ENCODE data around the gene ZNF783. TPM values are rescaled to one million over a fixed set of nuclear protein-coding genes. Genes with fewer than 3 reads are reported as not detected.
"Not testable (repeated sequence)": the region's sequence is repeated elsewhere in the genome, so short reads cannot be mapped to it uniquely, and the experiment has no call there.

The ZNF783 gene
- total RNA-seq, 1 experiment from 2014 or later = 10.8 TPM

- Histone ChIP-seq H3K4me1 (ENCODE audit: insufficient read depth, low read length, poor library complexity, severe bottlenecking) (peaks cover 10% of the 10 kb centered on the region), H3K36me3 (ENCODE audit: insufficient read depth, low read length, poor library complexity, severe bottlenecking) (no peaks in the 10 kb centered on the region), H3K9me3 (ENCODE audit: low read depth, low read length, poor library complexity, severe bottlenecking) (no peaks in the 10 kb centered on the region), H3K27me3 (replicated peaks; ENCODE audit: insufficient read depth, low read depth, low read length, poor library complexity) (no peaks in the 10 kb centered on the region), H3K27ac (ENCODE audit: low read depth, low read length, poor library complexity, severe bottlenecking) (no peak overlapping the region), H3K4me3 (ENCODE audit: low read depth, low read length, poor library complexity, severe bottlenecking) (no peak overlapping the region)
- TSS peak; percentile 25 for BruUV-seq (replicated peaks)
- TF ChIP-seq EZH2 (IDR thresholded peaks at IDR 0.05; ENCODE audit: borderline replicate concordance, low read depth, low read length, poor library complexity, severe bottlenecking) = no peak
- no peak for TF ChIP-seq CTCF (conservative IDR thresholded peaks at IDR 0.05; ENCODE audit: low read depth, low read length)
- intact Hi-C loops (cut with micrococcal nuclease; ENCODE audit: unreplicated experiment) = no loop called here
- ChIA-PET POLR2A (ENCODE audit: low non-redundant PET) (no interaction called here), CTCF (interaction anchor here (0.6 kb wide), 1 partner anchor 33 kb away, joined by 5 read pairs; the partner anchor contains the start of gene ZNF282)
- DNase-seq (ENCODE audit: low spot score) = no peak
Observed at GRCh38 chr7:149228831-149229471, 33.0 kb upstream of the ZNF783 start.

- ChIA-PET POLR2A (ENCODE audit: low non-redundant PET) (no interaction called here), CTCF (no interaction called here)
- BruUV-seq (replicated peaks) = no TSS peak
- peak; percentile 65 for DNase-seq (ENCODE audit: low spot score)
- H3K4me3 ChIP-seq (ENCODE audit: low read depth, low read length, poor library complexity, severe bottlenecking) = no peak overlapping the region
- H3K27ac ChIP-seq (ENCODE audit: low read depth, low read length, poor library complexity, severe bottlenecking) = no peak overlapping the region
- TF ChIP-seq CTCF (conservative IDR thresholded peaks at IDR 0.05; ENCODE audit: low read depth, low read length) (no peak), EZH2 (IDR thresholded peaks at IDR 0.05; ENCODE audit: borderline replicate concordance, low read depth, low read length, poor library complexity, severe bottlenecking) (no peak)
- intact Hi-C loops (cut with micrococcal nuclease; ENCODE audit: unreplicated experiment) = no loop called here
- no peaks in the 10 kb centered on the region for H3K27me3 ChIP-seq (replicated peaks; ENCODE audit: insufficient read depth, low read depth, low read length, poor library complexity)
- H3K4me1 ChIP-seq (ENCODE audit: insufficient read depth, low read length, poor library complexity, severe bottlenecking) = peaks cover 10% of the 10 kb centered on the region
- no peaks in the 10 kb centered on the region for H3K9me3 ChIP-seq (ENCODE audit: low read depth, low read length, poor library complexity, severe bottlenecking)
- no peaks in the 10 kb centered on the region for H3K36me3 ChIP-seq (ENCODE audit: insufficient read depth, low read length, poor library complexity, severe bottlenecking)
Observed at GRCh38 chr7:149229526-149229925, 32.5 kb upstream of the ZNF783 start.

GRCh38 chr7:149232362-149232761 is 29.6 kb upstream of the ZNF783 start:
- Histone ChIP-seq H3K27ac (ENCODE audit: low read depth, low read length, poor library complexity, severe bottlenecking) (no peak overlapping the region), H3K4me3 (ENCODE audit: low read depth, low read length, poor library complexity, severe bottlenecking) (no peak overlapping the region), H3K4me1 (ENCODE audit: insufficient read depth, low read length, poor library complexity, severe bottlenecking) (peaks cover 10% of the 10 kb centered on the region), H3K9me3 (ENCODE audit: low read depth, low read length, poor library complexity, severe bottlenecking) (no peaks in the 10 kb centered on the region), H3K27me3 (replicated peaks; ENCODE audit: insufficient read depth, low read depth, low read length, poor library complexity) (no peaks in the 10 kb centered on the region), H3K36me3 (ENCODE audit: insufficient read depth, low read length, poor library complexity, severe bottlenecking) (no peaks in the 10 kb centered on the region)
- ChIA-PET POLR2A (ENCODE audit: low non-redundant PET) (no interaction called here), CTCF (no interaction called here)
- DNase-seq (ENCODE audit: low spot score) = no peak
- intact Hi-C loops (cut with micrococcal nuclease; ENCODE audit: unreplicated experiment) = no loop called here
- no TSS peak for BruUV-seq (replicated peaks)
- TF ChIP-seq CTCF (conservative IDR thresholded peaks at IDR 0.05; ENCODE audit: low read depth, low read length) (no peak), EZH2 (IDR thresholded peaks at IDR 0.05; ENCODE audit: borderline replicate concordance, low read depth, low read length, poor library complexity, severe bottlenecking) (no peak)

- H3K4me1 ChIP-seq (ENCODE audit: insufficient read depth, low read length, poor library complexity, severe bottlenecking); DNase-seq (ENCODE audit: low spot score); CTCF ChIA-PET; H3K27me3 ChIP-seq (replicated peaks; ENCODE audit: insufficient read depth, low read depth, low read length, poor library complexity); H3K36me3 ChIP-seq (ENCODE audit: insufficient read depth, low read length, poor library complexity, severe bottlenecking); H3K9me3 ChIP-seq (ENCODE audit: low read depth, low read length, poor library complexity, severe bottlenecking); BruUV-seq (replicated peaks); intact Hi-C loops (cut with micrococcal nuclease; ENCODE audit: unreplicated experiment); POLR2A ChIA-PET (ENCODE audit: low non-redundant PET); H3K27ac ChIP-seq (ENCODE audit: low read depth, low read length, poor library complexity, severe bottlenecking); H3K4me3 ChIP-seq (ENCODE audit: low read depth, low read length, poor library complexity, severe bottlenecking): not testable (repeated sequence)
Observed at GRCh38 chr7:149233655-149234204, 28.3 kb upstream of the ZNF783 start.
